ENCODE measurements around the gene SLC34A1.

SLC34A1 gene

GRCh38 chr5:177447611-177448243 is 63.5 kb downstream of the SLC34A1 start:
- DNase-seq: no peak

Data from NCI-H524 treated with DMSO at 0.1 percent for 48 hours (cell line).